Keratinocyte (primary cell): Measurements from ENCODE around the gene KLF3. TPM values are rescaled to one million over a fixed set of nuclear protein-coding genes. Genes with fewer than 3 reads are reported as not detected.
"Not testable (repeated sequence)": the region's sequence is repeated elsewhere in the genome, so short reads cannot be mapped to it uniquely, and the experiment has no call there.

Experiments
- DNase-seq: peaks from one replicate; pipeline ENCODE4 v3.0.0-alpha.2; 2011; ENCODE audit warnings: low read depth, missing footprints, low spot score
- FAIRE-seq: peaks from 2 replicates; lab custom pipeline; 2011; peaks lifted over from hg19 to GRCh38; lab: Jason Lieb, UNC
- H2AFZ ChIP-seq: 2 replicates; pipeline ENCODE4 v1.6.0; 2012; ENCODE audit warnings: low read length, control low read depth, inconsistent platforms; ENCODE audit not compliant: control insufficient read depth
- H3K27ac ChIP-seq: 2 replicates; pipeline ENCODE4 v1.5.1; 2011; ENCODE audit warnings: low read length; ENCODE audit not compliant: control insufficient read depth, insufficient read depth
- H3K27me3 ChIP-seq: 3 replicates; pipeline ENCODE4 v1.6.0; 2011; ENCODE audit warnings: low read length; ENCODE audit not compliant: control insufficient read depth, insufficient read depth; ENCODE audit errors: extremely low read depth
- H3K36me3 ChIP-seq, 2 experiments: 2 replicates in 1 of 2; 3 replicates in 1 of 2; pipeline ENCODE4 v1.5.1; 2011; ENCODE audit warnings: low read length in 2 of 2, mild to moderate bottlenecking in 1 of 2; ENCODE audit not compliant: control insufficient read depth in 2 of 2, insufficient read depth in 2 of 2; ENCODE audit errors: extremely low read depth in 1 of 2
- H3K4me1 ChIP-seq: 3 replicates; pipeline ENCODE4 v1.5.1; 2011; ENCODE audit warnings: low read length; ENCODE audit not compliant: control insufficient read depth, insufficient read depth; ENCODE audit errors: extremely low read depth
- H3K4me2 ChIP-seq: 3 replicates; pipeline ENCODE4 v1.6.0; 2011; ENCODE audit warnings: low read depth, low read length; ENCODE audit not compliant: control insufficient read depth, insufficient read depth; ENCODE audit errors: extremely low read depth
- H3K4me3 ChIP-seq, 3 experiments: fragments of 200-600 bp in 1 of 3; sonication (generic) in 1 of 3; 2 replicates in 2 of 3; 3 replicates in 1 of 3; pipeline ENCODE4 v1.5.1; 2011 to 2016; ENCODE audit warnings: low read length in 3 of 3, mild to moderate bottlenecking in 3 of 3, control low read depth in 2 of 3, inconsistent platforms in 1 of 3, low read depth in 1 of 3, mixed read lengths in 1 of 3, mixed run types in 1 of 3, moderate library complexity in 1 of 3; ENCODE audit not compliant: control insufficient read depth in 2 of 3, insufficient read depth in 2 of 3; ENCODE audit errors: extremely low read depth in 1 of 3
- H3K79me2 ChIP-seq: 2 replicates; pipeline ENCODE4 v1.6.0; 2012; ENCODE audit warnings: low read length; ENCODE audit not compliant: control insufficient read depth, insufficient read depth
- H3K9ac ChIP-seq: 3 replicates; pipeline ENCODE4 v1.6.0; 2011; ENCODE audit warnings: low read length; ENCODE audit not compliant: control insufficient read depth, insufficient read depth; ENCODE audit errors: extremely low read depth
- H3K9me1 ChIP-seq: 3 replicates; pipeline ENCODE4 v1.6.0; 2011; ENCODE audit warnings: low read length; ENCODE audit not compliant: control insufficient read depth, insufficient read depth; ENCODE audit errors: extremely low read depth
- H3K9me3 ChIP-seq: 2 replicates; pipeline ENCODE4 v1.5.1; 2012; ENCODE audit warnings: low read depth, low read length; ENCODE audit not compliant: control insufficient read depth
- H4K20me1 ChIP-seq: 3 replicates; pipeline ENCODE4 v1.6.0; 2011; ENCODE audit warnings: low read length; ENCODE audit not compliant: control insufficient read depth, insufficient read depth; ENCODE audit errors: extremely low read depth
- EZH2 ChIP-seq: IDR thresholded peaks from one replicate; pipeline ENCODE4 v1.6.1; 2012; ENCODE audit warnings: inconsistent platforms, mild to moderate bottlenecking, low read length, moderate library complexity
- dilution Hi-C: fragments of 300-500 bp; cut with MboI; formaldehyde crosslinking; loops from one replicate; pipeline ENCODE4 v1.7.0; 2020; ENCODE audit warnings: low sequenced_read_pairs; ENCODE audit not compliant: extremely low pct_ligation_motif_present
- polyA plus RNA-seq, 5 experiments: library from polyadenylated mRNA; depleted of rRNA in 3 of 5; stranded (reverse) in 3 of 5; stranded (forward) in 1 of 5; unstranded in 1 of 5; fragments of >200 nt; gene quantifications; 1 replicate in 1 of 5; 2 replicates in 3 of 5; 3 replicates in 1 of 5; pipeline versions ENCODE4 v1.2.1 to v1.2.3, GENCODE V29; 2011 to 2012; ENCODE audit warnings: missing spikeins in 2 of 5, low read depth in 1 of 5, low replicate concordance in 1 of 5
- TF ChIP-seq, protein P1 (sequence below), 3 experiments: IDR thresholded peaks in 1 of 3; conservative IDR thresholded peaks in 1 of 3; optimal IDR thresholded peaks in 1 of 3; 2 replicates in 2 of 3; 3 replicates in 1 of 3; pipeline versions ENCODE3 to v1.5.1; 2011; ENCODE audit warnings: low read length in 3 of 3, mild to moderate bottlenecking in 3 of 3, moderate library complexity in 2 of 3, control low read depth in 1 of 3, inconsistent platforms in 1 of 3; ENCODE audit not compliant: insufficient read depth in 2 of 3; ENCODE audit errors: extremely low read depth in 1 of 3

The KLF3 gene
- polyA plus RNA-seq, 1 donor (not counting 4 experiments of a cell fraction or from before 2014, with no cell fraction given), result 39.9 TPM

DNA sequence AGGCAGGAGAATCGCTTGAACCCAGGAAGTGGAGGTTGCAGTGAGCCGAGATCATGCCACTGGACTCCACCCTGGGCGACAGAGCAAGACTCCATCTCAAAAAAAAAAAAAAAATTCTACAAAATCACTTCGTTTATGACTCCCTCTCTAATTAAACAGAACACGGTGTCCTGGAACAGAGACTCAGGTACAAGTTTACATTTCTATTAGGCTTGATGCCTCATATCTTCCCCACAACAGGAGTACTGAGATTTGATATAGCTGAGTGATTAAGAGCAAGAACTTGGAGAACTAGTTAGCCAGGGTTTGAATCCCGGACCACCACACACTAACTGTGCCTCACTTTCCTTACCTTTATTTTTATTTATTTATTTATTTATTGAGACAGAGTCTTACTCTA, 42.2 kb upstream of the KLF3 start:
- H4K20me1 ChIP-seq, result no peaks in the 10 kb centered on the region
- dilution Hi-C loops, result no loop called here
- TF ChIP-seq, protein P1, sequence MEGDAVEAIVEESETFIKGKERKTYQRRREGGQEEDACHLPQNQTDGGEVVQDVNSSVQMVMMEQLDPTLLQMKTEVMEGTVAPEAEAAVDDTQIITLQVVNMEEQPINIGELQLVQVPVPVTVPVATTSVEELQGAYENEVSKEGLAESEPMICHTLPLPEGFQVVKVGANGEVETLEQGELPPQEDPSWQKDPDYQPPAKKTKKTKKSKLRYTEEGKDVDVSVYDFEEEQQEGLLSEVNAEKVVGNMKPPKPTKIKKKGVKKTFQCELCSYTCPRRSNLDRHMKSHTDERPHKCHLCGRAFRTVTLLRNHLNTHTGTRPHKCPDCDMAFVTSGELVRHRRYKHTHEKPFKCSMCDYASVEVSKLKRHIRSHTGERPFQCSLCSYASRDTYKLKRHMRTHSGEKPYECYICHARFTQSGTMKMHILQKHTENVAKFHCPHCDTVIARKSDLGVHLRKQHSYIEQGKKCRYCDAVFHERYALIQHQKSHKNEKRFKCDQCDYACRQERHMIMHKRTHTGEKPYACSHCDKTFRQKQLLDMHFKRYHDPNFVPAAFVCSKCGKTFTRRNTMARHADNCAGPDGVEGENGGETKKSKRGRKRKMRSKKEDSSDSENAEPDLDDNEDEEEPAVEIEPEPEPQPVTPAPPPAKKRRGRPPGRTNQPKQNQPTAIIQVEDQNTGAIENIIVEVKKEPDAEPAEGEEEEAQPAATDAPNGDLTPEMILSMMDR (optimal IDR thresholded peaks at IDR 0.05 in 1 of 3, IDR thresholded peaks at IDR 0.05 in 1 of 3, conservative IDR thresholded peaks at IDR 0.05 in 1 of 3; ENCODE audit: extremely low read depth in 1 of 3, insufficient read depth in 2 of 3, low read length in 3 of 3), result no peak
- no peak for TF ChIP-seq EZH2
- H3K9me1 ChIP-seq, result no peaks in the 10 kb centered on the region
- no peak overlapping the region for H3K4me3 ChIP-seq
- H3K27ac ChIP-seq, result peak overlapping the region; percentile 87
- H3K36me3 ChIP-seq, result no peaks in the 10 kb centered on the region
- no peak overlapping the region for H3K9ac ChIP-seq
- H3K79me2 ChIP-seq, result no peaks in the 10 kb centered on the region
- no peak overlapping the region for H3K4me2 ChIP-seq
- no peak for DNase-seq
- no peaks in the 10 kb centered on the region for H3K9me3 ChIP-seq
- no peak for FAIRE-seq
- peaks cover 18% of the 10 kb centered on the region for H3K4me1 ChIP-seq
- H3K27me3 ChIP-seq, result no peaks in the 10 kb centered on the region
- no peak overlapping the region for H2AFZ ChIP-seq

DNA sequence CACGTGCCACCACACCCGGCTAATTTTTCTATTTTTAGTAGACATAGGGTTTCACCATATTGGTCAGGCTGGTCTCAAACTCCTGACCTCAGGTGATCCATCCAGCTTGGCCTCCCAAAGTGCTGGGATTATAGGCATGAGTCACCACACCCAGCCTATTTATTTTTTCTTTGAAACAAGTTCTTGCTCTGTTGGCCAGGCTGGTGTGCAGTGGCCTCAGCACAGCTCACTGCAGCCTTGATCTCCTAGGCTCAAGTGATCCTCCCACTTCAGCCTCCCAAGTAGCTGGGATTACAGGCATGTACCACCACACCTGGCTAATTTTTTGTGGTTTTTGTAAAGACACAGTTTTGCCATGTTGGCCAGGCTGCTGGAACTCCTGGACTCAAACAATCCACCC, 41.7 kb upstream of the KLF3 start:
- H3K4me2 ChIP-seq, H3K4me3 ChIP-seq, dilution Hi-C loops, H3K27me3 ChIP-seq, H2AFZ ChIP-seq, H3K9me1 ChIP-seq, H3K9ac ChIP-seq, H3K36me3 ChIP-seq, DNase-seq, H3K27ac ChIP-seq, H3K9me3 ChIP-seq, FAIRE-seq, H4K20me1 ChIP-seq, H3K79me2 ChIP-seq: not testable (repeated sequence)
- H3K4me1 ChIP-seq, result peaks cover 18% of the 10 kb centered on the region

DNA sequence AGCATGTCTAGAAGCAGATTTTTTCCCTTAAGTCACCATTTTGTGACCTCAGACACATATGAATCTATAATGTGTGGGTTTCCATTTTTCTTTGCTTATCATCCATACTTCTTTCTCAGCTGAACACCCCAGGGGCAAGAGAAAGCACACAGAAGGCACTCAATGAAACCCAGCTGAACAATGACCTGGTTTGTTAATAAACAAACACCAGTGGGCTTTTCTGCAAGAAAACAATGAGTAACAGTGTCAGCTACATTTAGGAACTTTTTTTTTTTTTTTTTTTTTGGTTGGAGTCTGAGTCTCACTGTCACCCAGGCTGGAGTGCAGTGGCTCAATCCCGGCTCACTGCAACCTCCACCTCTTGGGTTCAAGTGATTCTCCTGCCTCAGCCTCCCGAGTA, 40.7 kb upstream of the KLF3 start:
- H3K9me3 ChIP-seq, result no peaks in the 10 kb centered on the region
- H3K4me3 ChIP-seq, result no peak overlapping the region
- no peak overlapping the region for H3K9ac ChIP-seq
- dilution Hi-C loops, result no loop called here
- H4K20me1 ChIP-seq, result no peaks in the 10 kb centered on the region
- no peaks in the 10 kb centered on the region for H3K9me1 ChIP-seq
- FAIRE-seq, result no peak
- H3K36me3 ChIP-seq, result no peaks in the 10 kb centered on the region
- H3K79me2 ChIP-seq, result no peaks in the 10 kb centered on the region
- no peaks in the 10 kb centered on the region for H3K27me3 ChIP-seq
- H3K4me1 ChIP-seq, result peaks cover 18% of the 10 kb centered on the region
- DNase-seq, result no peak
- no peak overlapping the region for H2AFZ ChIP-seq
- H3K27ac ChIP-seq, result no peak overlapping the region
- no peak overlapping the region for H3K4me2 ChIP-seq
- no peak for TF ChIP-seq EZH2
- TF ChIP-seq, protein P1 (optimal IDR thresholded peaks at IDR 0.05 in 1 of 3, IDR thresholded peaks at IDR 0.05 in 1 of 3, conservative IDR thresholded peaks at IDR 0.05 in 1 of 3; ENCODE audit: extremely low read depth in 1 of 3, insufficient read depth in 2 of 3, low read length in 3 of 3), result no peak
